GM19324 (cell line): ENCODE data around the gene NACC2.

Experiments used
- ATAC-seq: cut with Tn5 transposase; IDR thresholded peaks from one replicate; pipeline ENCODE4 v1.9.1; 2021; ENCODE audit warnings: mild to moderate bottlenecking, moderate library complexity; ENCODE audit not compliant: unreplicated experiment, low FRiP score

NACC2 gene

DNA sequence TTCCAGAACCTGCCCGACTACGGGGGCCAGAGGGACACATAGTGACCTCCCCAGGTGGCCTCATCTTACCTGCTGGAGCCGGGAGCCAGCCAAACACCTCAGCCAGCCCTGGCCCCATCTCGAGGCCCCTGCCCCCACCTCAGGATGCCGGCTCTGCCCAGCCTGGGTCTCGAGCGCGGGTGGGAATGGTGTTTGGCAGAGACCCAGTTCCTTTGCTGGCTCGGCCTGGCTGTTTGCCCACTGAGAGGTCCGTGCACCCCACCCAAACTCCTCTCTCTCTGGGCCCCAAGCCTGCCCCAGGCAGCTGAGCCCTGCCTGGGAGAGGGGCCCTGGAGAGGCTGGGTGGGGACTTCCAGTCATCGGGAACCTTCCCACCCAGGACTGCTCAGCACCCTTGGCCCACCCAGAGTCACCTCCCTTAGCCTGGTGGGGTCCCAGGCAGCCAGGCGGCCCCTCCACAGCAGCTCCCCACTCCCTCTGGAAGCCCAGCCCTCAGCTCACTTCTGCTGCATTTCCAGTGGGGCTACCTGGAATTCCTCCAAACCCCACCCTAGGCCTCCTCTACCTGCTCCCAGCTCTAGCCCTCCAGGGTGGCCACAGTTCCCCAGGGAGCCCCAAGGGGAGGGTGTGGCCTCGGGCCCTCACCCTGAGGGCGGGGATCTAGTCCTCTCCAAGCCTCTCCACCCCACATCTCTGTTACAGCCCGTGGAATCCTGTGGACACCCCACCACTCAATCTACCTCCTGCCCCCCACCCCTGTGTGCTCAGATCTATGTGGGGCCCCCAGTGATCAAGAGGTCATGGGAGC is 91.5 kb downstream of the NACC2 start:
- ATAC-seq, result no peak

DNA sequence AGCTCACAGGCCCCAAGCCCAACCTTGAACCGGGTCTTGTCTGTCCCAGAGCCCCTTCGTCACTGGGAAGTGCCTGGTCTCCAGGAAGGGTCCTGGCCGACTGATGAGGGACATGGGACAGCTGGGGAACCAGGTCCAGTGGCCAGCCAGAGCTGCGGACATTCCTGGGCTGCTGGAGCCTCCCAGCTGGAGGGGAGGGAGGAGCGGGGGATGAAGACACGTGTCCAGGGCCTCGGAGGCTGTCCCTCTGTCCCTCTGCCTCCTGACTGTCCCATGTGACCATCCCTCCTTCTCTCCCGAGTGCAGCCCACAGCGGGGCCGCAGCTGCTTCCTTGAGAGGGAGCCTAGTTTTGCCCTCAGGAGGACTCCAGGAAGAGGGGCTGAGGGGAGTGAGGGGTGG is 92.2 kb downstream of the NACC2 start:
- no peak for ATAC-seq

- no peak for ATAC-seq
Observed at GRCh38 chr9:136002215-136002614, 92.9 kb downstream of the NACC2 start.

- ATAC-seq, result no peak
Observed at GRCh38 chr9:136001231-136001630, 93.9 kb downstream of the NACC2 start.

GRCh38 chr9:135998410-135999071 is 96.5 kb downstream of the NACC2 start:
- no peak for ATAC-seq

DNA sequence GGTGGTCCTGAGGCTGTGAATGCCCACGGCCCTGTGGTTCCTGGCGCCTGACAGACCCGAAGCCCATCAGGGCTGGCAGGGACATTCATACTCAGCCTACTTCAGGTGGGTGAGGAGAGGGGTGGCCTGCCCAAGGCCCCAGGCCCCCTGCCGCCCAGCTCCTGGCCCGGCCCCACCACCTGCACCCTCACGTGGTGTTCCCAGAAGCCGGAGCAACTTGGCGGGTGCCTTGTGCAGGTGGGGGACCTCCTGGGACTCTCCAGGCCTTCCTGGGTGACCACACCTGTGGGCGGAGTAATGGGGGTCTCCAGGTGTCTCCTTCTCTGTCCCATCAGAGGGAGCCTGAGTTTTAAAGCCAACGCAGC is 97.1 kb downstream of the NACC2 start:
- no peak for ATAC-seq

DNA sequence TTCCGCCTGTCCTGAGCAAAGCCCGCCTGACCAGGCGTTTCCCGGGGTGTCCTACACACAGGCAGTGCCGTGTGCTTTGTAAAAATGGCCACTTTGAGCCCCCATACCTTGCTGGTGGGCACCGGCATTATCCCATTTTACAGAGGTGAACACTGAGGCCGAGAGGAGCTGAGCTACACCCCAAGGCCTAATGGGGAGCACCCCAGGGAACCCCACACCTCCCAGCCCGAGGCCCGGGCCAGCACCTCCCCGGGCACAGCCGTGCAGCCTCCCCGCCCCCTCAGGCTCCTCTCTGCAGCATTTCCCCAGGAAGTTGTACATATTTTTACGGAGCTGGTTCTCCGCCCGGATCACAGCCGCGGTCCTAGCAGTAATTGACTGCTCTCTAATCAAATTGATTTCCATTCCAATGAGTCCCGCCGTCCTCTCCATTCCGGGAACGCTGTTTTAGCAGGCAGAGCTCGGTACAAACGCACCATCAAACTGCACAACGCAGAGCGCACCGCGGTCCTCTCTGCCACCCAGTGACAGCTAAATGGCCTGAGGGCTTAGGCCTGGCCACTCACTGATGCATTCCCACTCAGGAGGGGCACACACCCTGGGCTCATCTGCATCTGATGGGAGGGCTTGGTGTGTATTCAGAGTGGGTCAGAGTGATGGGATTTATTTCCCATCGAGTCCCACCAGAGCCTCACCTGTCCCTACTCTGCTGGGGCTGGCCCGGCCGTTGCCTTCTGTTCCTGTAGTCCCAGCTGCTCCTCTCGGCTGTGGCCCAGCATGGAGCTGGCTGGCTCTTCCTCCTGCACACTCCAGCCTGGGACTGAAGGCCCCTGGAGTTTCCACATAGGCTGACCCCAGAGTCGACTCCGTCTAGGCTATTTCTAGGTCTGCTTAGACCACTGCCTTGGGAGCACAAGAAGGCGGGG is 97.7 kb downstream of the NACC2 start:
- ATAC-seq, result no peak

DNA sequence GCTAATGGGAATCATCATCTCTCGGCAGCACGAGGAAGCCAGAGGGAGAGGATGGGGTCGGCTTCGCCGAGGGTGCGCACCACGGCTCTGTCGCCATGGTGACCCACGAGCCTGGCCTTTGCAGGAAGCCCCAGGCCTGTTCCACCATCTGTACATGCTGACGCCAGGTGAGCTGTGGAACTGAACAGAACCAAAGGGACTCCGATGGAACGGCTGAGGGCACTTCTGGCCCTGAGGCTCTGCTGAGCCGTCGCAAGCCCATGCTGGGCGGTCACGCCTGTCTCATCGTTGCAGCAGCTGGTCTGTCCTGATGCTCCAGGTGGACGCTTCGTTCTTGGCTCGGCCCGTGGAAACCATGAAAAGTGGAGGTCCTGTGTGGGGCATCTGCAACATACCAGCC is 99.3 kb downstream of the NACC2 start:
- ATAC-seq, result no peak

- ATAC-seq, result no peak
Observed at GRCh38 chr9:135994501-135995192, 100.4 kb downstream of the NACC2 start.

- ATAC-seq, result no peak
Observed at GRCh38 chr9:135993765-135994500, 101.2 kb downstream of the NACC2 start.

DNA sequence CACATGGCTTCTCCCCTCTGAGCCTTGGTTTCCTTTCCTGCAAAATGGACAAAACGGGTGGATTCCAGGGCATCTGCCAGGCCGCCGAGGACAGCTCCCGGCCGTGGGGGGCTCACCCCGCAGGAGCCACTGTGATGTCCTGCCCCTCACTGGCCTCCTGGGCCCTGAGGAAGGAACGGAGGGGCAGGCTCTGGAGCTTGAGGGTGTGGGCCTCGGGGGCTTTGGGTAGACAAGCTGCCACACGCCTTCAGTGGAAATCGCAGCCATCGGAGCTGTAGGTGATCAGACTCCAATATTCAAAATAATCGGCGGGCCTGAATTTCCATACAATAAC is 101.7 kb downstream of the NACC2 start:
- no peak for ATAC-seq

DNA sequence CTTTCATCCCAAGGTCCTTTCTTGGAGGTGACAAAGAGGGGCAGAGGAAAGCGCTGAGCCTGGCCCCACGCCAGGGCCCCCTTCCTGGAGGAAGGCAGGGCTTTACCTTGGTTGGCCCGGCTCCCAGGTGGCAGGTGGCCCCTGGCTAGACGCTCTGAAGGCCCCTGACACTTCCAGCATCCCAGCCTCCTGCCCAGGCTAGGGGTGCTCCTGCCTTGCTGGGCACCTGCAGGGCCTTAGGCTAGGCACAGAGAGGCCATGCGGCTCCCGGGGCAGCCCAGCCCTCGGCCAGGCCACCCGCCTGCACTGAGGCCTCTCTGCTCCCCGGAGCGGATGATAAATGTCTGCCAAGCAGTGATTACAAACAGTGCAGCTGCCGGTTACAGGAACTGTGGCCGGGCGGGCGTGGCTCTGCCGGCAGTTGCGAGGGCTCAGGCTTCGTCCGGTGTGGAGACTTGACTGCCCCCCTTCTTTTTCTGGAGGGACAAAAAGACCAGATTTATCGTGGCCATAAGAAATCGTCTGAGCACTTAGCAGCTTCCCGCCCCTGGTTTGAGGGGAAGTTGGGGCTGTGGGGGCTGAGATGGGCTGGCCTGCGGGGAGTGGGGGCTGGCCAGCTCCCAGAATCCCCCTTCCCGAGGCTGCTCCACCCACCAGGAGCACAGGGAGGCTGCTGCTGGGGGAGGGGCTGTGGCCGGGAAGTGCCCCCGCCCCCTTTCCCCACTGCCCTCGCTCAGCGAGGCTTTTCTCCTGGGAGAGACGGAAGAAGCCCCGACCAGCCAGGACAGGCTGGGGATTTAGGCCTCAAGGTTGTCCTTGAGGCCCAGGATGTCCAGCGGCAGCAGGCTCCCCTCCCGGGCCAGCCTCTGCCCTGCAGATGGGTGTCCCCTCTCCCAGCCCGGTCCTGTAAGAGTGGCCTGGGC is 102.3 kb downstream of the NACC2 start:
- ATAC-seq, result no peak

DNA sequence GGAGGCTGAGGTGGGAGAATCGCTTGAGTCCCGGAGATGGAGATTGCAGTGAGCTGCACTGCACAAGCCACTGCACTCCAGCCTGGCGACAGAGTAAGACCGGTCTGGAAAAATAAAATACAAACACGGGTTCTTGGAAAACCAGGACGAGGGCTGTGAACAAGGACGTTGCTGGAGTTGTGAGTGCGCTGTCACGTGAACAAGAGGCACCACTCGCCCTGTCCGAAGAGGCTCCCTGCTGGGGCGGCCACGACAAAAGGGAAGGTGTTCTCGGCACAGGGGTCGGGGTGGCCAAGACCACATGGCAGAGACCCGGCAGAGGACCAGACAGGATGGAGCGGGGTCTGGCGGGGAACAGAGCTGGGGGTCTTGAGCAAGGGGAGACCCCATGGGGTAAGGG is 103.3 kb downstream of the NACC2 start:
- no peak for ATAC-seq

DNA sequence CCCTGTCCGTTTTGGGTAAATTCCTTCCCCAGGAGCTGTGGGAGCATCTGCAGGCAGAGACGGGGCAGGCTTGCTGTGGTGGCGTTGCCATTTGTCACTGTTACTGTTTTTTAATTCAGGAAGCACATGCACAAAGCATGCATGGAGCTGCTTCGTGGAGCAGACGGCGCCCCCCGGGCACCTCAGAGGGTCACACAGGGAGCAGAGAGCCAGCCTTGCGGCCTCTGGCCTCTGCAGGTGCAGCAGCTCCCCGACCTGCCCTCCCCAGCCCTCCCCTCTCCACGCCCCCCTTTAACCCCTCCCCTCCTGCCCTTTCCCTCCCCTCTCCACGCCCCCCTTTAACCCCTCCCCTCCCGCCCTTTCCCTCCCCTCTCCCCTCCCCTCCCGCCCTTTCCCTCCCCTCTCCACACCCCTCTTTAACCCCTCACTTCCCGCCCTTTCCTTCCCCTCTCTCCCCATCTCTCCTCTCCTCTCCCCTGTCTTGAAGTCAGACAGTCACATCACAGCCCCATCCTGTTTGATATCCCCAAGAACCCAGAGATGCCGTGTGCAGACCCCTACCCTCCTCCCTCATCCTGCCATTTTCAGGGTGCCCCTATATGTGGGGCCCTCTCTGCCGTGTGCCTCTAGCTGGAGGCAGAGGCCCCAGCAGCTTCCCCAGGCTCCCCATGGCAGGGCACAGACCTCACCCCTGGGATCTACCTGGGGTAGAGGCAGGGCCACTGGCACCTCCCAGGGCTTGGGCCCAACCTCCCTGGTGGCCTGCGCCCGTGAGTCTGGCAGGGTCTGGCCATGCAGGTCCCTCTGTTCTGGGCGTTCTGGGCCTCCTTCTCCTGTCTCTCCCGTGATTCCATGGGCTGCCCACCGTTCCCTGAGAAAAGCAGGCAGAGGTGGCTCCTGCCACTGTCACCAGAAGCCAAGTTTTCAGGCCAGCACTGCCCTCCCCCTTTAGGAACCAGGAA is 104.3 kb downstream of the NACC2 start:
- ATAC-seq, result no peak

DNA sequence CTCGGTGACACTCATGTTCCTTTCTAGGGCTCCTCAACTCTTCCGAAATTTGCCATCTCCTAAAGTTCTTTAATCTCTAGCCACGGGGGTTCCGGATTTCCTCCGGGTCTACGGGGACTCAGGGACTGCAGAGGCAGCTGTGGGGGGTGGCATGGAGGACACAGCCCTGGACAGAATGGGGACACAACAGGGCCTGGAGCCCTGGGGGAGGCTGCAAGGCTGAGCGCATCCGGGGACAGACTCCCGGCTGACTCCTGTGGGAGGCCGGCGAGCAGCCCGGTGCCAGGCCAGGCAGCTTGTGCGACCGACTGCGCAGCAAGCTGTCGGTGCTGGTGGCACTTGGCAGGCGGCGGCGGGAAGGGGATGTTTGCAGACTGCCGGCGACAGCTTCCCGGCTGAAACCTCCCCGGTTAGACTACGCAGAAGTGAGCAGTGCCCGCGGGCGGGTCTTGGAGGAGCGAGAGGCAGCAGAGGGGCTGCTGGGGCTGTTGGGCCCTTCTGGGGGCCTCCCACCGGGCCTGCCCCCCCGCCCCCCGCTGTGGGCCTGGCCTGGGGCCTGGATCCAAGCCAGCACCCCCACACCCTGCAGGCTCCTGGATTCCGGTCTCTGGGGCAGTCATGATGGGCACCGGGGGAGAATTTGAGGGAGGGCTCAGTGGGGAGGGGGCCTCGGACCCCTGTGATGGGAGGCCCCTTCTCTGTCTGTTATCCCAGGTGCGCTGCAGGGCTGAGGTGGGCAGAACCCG is 105.2 kb downstream of the NACC2 start:
- ATAC-seq, result no peak

DNA sequence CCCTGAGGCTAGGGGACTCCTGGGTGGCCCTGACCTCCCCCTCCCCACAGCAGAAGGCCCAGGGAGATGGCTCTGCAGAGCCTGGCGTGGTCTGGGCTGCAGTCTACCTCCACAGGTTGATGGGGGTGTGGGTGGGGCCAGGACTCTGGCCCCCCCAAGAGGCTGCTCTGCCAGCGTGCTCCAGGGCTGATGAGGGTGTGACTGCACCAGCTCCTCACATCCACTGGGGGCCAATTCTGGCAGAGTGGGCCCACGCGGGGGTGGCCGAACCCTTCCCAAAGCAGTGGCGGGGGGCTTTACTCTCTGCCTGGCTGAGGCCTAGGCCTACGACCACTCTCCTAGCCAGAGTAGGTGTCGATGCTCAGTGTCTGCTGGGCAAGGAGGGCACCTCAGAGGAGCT is 105.9 kb downstream of the NACC2 start:
- ATAC-seq, result no peak

GRCh38 chr9:135988493-135988892 is 106.6 kb downstream of the NACC2 start:
- ATAC-seq, result no peak
